Mesenchymal stem cell (in vitro differentiated cells and primary cell): ENCODE data around the gene GUCA2A.
A peak's percentile ranks its signal among the peaks of the same experiment; 100 is the strongest.
"Not testable (repeated sequence)": the region's sequence is repeated elsewhere in the genome, so short reads cannot be mapped to it uniquely, and the experiment has no call there.

Experiments used
- DNase-seq: peaks from one replicate; pipeline ENCODE4 v3.0.0-alpha.2; 2013
- H2AFZ ChIP-seq: one replicate; pipeline ENCODE4 v1.6.1; 2013; ENCODE audit warnings: low read depth, mild to moderate bottlenecking, control low read depth, inconsistent platforms, low read length, moderate library complexity
- H2AK5ac ChIP-seq: 2 replicates; pipeline ENCODE4 v1.6.1; 2013; ENCODE audit warnings: low read length, moderate library complexity, mild to moderate bottlenecking, inconsistent platforms; ENCODE audit not compliant: severe bottlenecking
- H2BK120ac ChIP-seq: one replicate; pipeline ENCODE4 v1.6.1; 2013; ENCODE audit warnings: low read depth, mild to moderate bottlenecking, inconsistent platforms, low read length, moderate library complexity
- H2BK12ac ChIP-seq, 2 experiments: one replicate each; pipeline ENCODE4 v1.6.1; 2013; ENCODE audit warnings: inconsistent platforms in 2 of 2, low read length in 2 of 2, mild to moderate bottlenecking in 2 of 2, moderate library complexity in 2 of 2, control low read depth in 1 of 2
- H2BK15ac ChIP-seq: one replicate; pipeline ENCODE4 v1.6.1; 2013; ENCODE audit warnings: mild to moderate bottlenecking, low read depth, inconsistent platforms; ENCODE audit not compliant: poor library complexity, severe bottlenecking
- H2BK5ac ChIP-seq: 2 replicates; pipeline ENCODE4 v1.6.1; 2013; ENCODE audit warnings: low read depth, mild to moderate bottlenecking, low read length, control low read depth, inconsistent platforms; ENCODE audit not compliant: poor library complexity, severe bottlenecking
- H3K14ac ChIP-seq, 2 experiments: one replicate each; pipeline ENCODE4 v1.6.1; 2013; ENCODE audit warnings: inconsistent platforms in 2 of 2, low read length in 2 of 2, control low read depth in 1 of 2, mild to moderate bottlenecking in 1 of 2, moderate library complexity in 1 of 2
- H3K18ac ChIP-seq, 2 experiments: one replicate each; pipeline ENCODE4 v1.6.1; 2013; ENCODE audit warnings: inconsistent platforms in 2 of 2, low read length in 2 of 2, control low read depth in 1 of 2, low read depth in 1 of 2, mild to moderate bottlenecking in 1 of 2
- H3K23ac ChIP-seq, 2 experiments: one replicate each; pipeline ENCODE4 v1.6.1; 2013; ENCODE audit warnings: inconsistent platforms in 2 of 2, low read length in 2 of 2, mild to moderate bottlenecking in 2 of 2, moderate library complexity in 2 of 2, control low read depth in 1 of 2
- H3K27ac ChIP-seq: 2 replicates; pipeline ENCODE4 v1.5.1; 2013; ENCODE audit warnings: mild to moderate bottlenecking, moderate library complexity, low read length, control low read depth, inconsistent platforms; ENCODE audit not compliant: poor library complexity, severe bottlenecking
- H3K27me3 ChIP-seq, 2 experiments: 2 replicates each; pipeline versions ENCODE4 v1.6.1 to v1.7.0; 2013; ENCODE audit warnings: low read length in 2 of 2, mild to moderate bottlenecking in 2 of 2, moderate library complexity in 2 of 2, control low read depth in 1 of 2, inconsistent platforms in 1 of 2; ENCODE audit not compliant: control insufficient read depth in 1 of 2, insufficient read depth in 1 of 2
- H3K36me3 ChIP-seq, 2 experiments: 2 replicates each; pipeline versions ENCODE4 v1.6.1 to v1.7.0; 2013; ENCODE audit warnings: low read length in 2 of 2, control low read depth in 1 of 2, inconsistent platforms in 1 of 2, low read depth in 1 of 2, mild to moderate bottlenecking in 1 of 2; ENCODE audit not compliant: insufficient read depth in 2 of 2, control insufficient read depth in 1 of 2
- H3K4ac ChIP-seq, 2 experiments: one replicate each; pipeline ENCODE4 v1.6.1; 2013; ENCODE audit warnings: inconsistent platforms in 2 of 2, low read length in 2 of 2, mild to moderate bottlenecking in 2 of 2, moderate library complexity in 2 of 2, control low read depth in 1 of 2, low read depth in 1 of 2
- H3K4me1 ChIP-seq: 2 replicates; pipeline ENCODE4 v1.6.1; 2013; ENCODE audit warnings: low read depth, low read length, control low read depth; ENCODE audit not compliant: control insufficient read depth, insufficient read depth
- H3K4me2 ChIP-seq: 2 replicates; pipeline ENCODE4 v1.6.1; 2013; ENCODE audit warnings: low read length, mild to moderate bottlenecking, inconsistent platforms; ENCODE audit not compliant: poor library complexity, severe bottlenecking
- H3K4me3 ChIP-seq, 2 experiments: 2 replicates each; pipeline versions ENCODE4 v1.5.1 to v1.7.0; 2013; ENCODE audit warnings: low read length in 2 of 2, mild to moderate bottlenecking in 2 of 2, control low read depth in 1 of 2, low read depth in 1 of 2; ENCODE audit not compliant: insufficient read depth in 1 of 2
- H3K79me1 ChIP-seq: replicated peaks from 2 replicates; pipeline ENCODE4 v1.6.1; 2013; ENCODE audit warnings: mild to moderate bottlenecking, control low read depth, low read length, inconsistent platforms; ENCODE audit not compliant: poor library complexity, severe bottlenecking
- H3K9ac ChIP-seq: 2 replicates; pipeline ENCODE4 v1.7.0; 2013; ENCODE audit warnings: mild to moderate bottlenecking, low read length, moderate library complexity
- H3K9me3 ChIP-seq: 2 replicates; pipeline ENCODE4 v1.7.0; 2013; ENCODE audit warnings: mild to moderate bottlenecking, low read length; ENCODE audit not compliant: control insufficient read depth
- H4K8ac ChIP-seq: one replicate; pipeline ENCODE4 v1.6.1; 2013; ENCODE audit warnings: inconsistent platforms, mild to moderate bottlenecking, low read length, moderate library complexity
- H4K91ac ChIP-seq: one replicate; pipeline ENCODE4 v1.6.1; 2013; ENCODE audit warnings: mild to moderate bottlenecking, low read length, inconsistent platforms
- WGBS: methylation state at CpG from one replicate; pipeline ENCODE4 v1.1.7; 2013; ENCODE audit warnings: mixed read lengths; 5-methylcytosine and 5-hydroxymethylcytosine counted together

Gene GUCA2A

DNA sequence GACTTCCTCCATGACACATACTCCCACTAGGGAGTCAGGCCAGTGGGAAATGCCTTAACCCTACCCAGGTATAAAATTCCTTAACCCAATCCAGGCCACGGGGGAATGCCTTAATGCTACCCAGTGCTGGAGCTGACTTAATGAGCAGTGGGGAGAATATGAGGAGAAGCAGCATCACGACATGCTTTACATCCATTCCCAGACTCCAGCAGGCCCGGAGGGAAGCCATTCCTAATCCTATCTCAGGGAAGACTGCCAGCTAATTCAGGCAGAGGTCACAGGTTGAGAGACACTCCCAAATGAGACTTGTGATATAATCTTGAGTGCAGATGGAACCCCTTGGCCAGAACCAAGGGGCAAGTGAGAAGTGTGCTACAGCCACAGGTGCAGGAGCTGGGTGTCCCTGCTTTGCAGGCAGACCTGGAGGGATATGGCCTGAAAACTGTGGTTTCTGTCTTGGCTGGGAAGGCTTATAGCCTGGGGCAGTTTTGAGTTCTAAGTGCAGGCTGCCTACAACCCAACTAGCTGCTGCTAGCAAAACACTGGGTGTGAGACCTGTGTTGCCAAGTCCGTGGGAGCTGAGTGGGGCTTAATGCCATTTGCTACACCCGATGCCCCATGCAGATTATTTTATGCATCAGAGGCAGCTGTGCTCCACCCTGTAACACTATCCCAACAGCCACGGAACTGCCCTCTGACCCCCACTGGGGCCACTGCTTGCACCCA is 45.1 kb upstream of the GUCA2A start:
- H3K36me3 ChIP-seq, result peaks cover 9 to 11% of the 10 kb centered on the region in 2 experiments
- H3K4ac ChIP-seq, result no peak overlapping the region
- H2BK5ac ChIP-seq, result no peak overlapping the region
- H3K9me3 ChIP-seq, result no peaks in the 10 kb centered on the region
- no peak overlapping the region for H3K18ac ChIP-seq
- no peak overlapping the region for H2BK12ac ChIP-seq
- peak overlapping the region; percentile 65 for H2AK5ac ChIP-seq
- peak overlapping the region in 1 of 2 experiments; percentile 17 for H3K4me3 ChIP-seq
- H3K9ac ChIP-seq, result no peak overlapping the region
- 97% methylated on average over 6 of the region's 6 CpGs for WGBS
- no peak overlapping the region for H4K91ac ChIP-seq
- no peaks in the 10 kb centered on the region for H3K27me3 ChIP-seq
- peaks cover 29% of the 10 kb centered on the region for H3K79me1 ChIP-seq
- H3K4me2 ChIP-seq, result no peak overlapping the region
- no peak overlapping the region for H3K23ac ChIP-seq
- H3K14ac ChIP-seq, result peak overlapping the region in 1 of 2 experiments; percentile 6
- DNase-seq, result no peak
- H2BK120ac ChIP-seq, result no peak overlapping the region
- no peak overlapping the region for H3K27ac ChIP-seq
- H3K4me1 ChIP-seq, result peaks cover 10% of the 10 kb centered on the region
- H2BK15ac ChIP-seq, result no peak overlapping the region
- no peak overlapping the region for H4K8ac ChIP-seq
- no peak overlapping the region for H2AFZ ChIP-seq

DNA sequence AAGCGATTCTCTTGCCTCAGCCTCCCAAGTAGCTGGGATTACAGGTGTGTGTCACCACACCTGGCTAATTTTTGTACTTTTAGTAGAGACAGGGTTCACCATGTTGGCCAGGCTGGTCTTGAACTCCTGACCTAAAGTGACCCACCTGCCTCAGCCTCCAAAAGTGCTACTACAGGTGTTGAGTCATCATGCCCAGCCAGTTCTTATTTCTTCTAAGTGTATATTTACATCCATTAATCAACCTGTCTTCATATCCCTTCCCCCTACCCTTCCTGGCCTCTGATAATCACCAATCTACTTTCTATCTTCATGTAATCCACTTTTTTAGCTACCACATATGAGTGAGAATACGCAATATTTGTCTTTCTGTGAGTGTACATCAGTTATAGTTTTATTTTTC is 42.4 kb upstream of the GUCA2A start:
- H3K27me3 ChIP-seq, H2AFZ ChIP-seq, H3K14ac ChIP-seq, H3K4me1 ChIP-seq, H4K91ac ChIP-seq, H2BK12ac ChIP-seq, H4K8ac ChIP-seq, H3K9me3 ChIP-seq, DNase-seq, H3K4me3 ChIP-seq, H3K23ac ChIP-seq, H3K4ac ChIP-seq, H3K27ac ChIP-seq, H3K4me2 ChIP-seq, H2BK5ac ChIP-seq, H3K18ac ChIP-seq, H2AK5ac ChIP-seq, H2BK15ac ChIP-seq, H2BK120ac ChIP-seq, H3K9ac ChIP-seq: not testable (repeated sequence)
- Histone ChIP-seq H3K79me1 (peaks cover 42% of the 10 kb centered on the region), H3K36me3 (peaks cover 9 to 27% of the 10 kb centered on the region in 2 experiments)
- 100% methylated on average over 1 of the region's 2 CpGs for WGBS

DNA sequence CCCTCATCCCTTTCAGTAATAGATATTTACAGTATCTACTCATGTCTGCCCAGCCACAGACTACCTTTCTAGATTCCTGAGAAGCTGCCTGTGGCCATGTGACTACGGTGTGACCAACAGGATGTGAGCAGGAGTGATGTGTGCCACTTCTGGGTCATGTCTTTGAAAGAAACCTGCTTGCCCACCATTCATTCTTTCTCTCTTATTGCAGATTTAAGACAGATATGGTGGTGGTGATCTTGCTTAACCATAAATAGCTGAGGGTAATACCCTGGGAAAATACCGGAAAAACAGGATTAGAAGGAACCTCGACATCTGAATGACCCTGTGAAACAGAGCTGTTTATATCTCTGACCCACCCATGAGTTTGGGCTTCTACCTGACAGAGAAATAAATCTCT is 41.6 kb upstream of the GUCA2A start:
- H2BK15ac ChIP-seq, result no peak overlapping the region
- H3K36me3 ChIP-seq, result peaks cover 9 to 30% of the 10 kb centered on the region in 2 experiments
- H3K14ac ChIP-seq, result no peak overlapping the region
- no peaks in the 10 kb centered on the region for H3K27me3 ChIP-seq
- H3K23ac ChIP-seq, result no peak overlapping the region
- H3K27ac ChIP-seq, result no peak overlapping the region
- no peak overlapping the region for H2BK12ac ChIP-seq
- H2BK120ac ChIP-seq, result no peak overlapping the region
- no peak overlapping the region for H2BK5ac ChIP-seq
- H3K4me1 ChIP-seq, result peaks cover 10% of the 10 kb centered on the region
- H2AK5ac ChIP-seq, result no peak overlapping the region
- no peak overlapping the region for H2AFZ ChIP-seq
- peaks cover 4% of the 10 kb centered on the region for H3K9me3 ChIP-seq
- 93% methylated on average over 3 of the region's 3 CpGs for WGBS
- DNase-seq, result no peak
- no peak overlapping the region for H3K18ac ChIP-seq
- no peak overlapping the region for H4K8ac ChIP-seq
- H3K79me1 ChIP-seq, result peaks cover 36% of the 10 kb centered on the region
- no peak overlapping the region for H4K91ac ChIP-seq
- H3K9ac ChIP-seq, result no peak overlapping the region
- H3K4me2 ChIP-seq, result no peak overlapping the region
- H3K4me3 ChIP-seq, result no peak overlapping the region
- no peak overlapping the region for H3K4ac ChIP-seq

DNA sequence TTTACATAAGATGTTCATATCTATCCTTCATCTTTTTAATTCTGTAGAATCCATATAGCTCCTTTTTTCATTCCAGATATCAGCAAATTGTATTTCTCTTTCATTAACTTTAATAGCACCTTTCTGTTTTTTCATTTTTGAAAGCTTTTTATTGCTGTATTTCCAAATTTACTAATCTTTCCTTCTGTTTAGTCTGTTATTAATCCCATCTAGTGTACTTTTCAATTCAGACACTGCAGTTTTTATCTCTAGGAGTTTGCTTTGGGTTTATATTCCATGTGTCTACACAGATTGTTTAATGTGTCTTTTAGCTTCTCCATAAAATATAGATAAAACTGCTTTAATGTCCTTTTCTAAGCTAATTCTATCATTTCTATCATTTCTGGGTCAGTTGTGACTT is 37.4 kb upstream of the GUCA2A start:
- no peak overlapping the region for H2BK5ac ChIP-seq
- no peak overlapping the region for H3K23ac ChIP-seq
- peaks cover 21% of the 10 kb centered on the region for H3K79me1 ChIP-seq
- peaks cover 4% of the 10 kb centered on the region for H3K9me3 ChIP-seq
- no peak overlapping the region for H2BK15ac ChIP-seq
- H4K8ac ChIP-seq, result no peak overlapping the region
- H3K27me3 ChIP-seq, result no peaks in the 10 kb centered on the region
- DNase-seq, result no peak
- no peaks in the 10 kb centered on the region for H3K4me1 ChIP-seq
- no peak overlapping the region for H2BK120ac ChIP-seq
- no peak overlapping the region for H3K18ac ChIP-seq
- no peak overlapping the region for H3K27ac ChIP-seq
- H3K4ac ChIP-seq, result no peak overlapping the region
- peaks cover 0 to 59% of the 10 kb centered on the region in 2 experiments for H3K36me3 ChIP-seq
- no peak overlapping the region for H3K4me2 ChIP-seq
- H2AFZ ChIP-seq, result no peak overlapping the region
- no peak overlapping the region for H2AK5ac ChIP-seq
- H4K91ac ChIP-seq, result no peak overlapping the region
- no peak overlapping the region for H3K9ac ChIP-seq
- no peak overlapping the region for H3K14ac ChIP-seq
- H2BK12ac ChIP-seq, result no peak overlapping the region
- H3K4me3 ChIP-seq, result no peak overlapping the region
